Erythroblast (primary cell): ENCODE measurements around the gene YARS2.

ENCODE experiments used
- GATA1 ChIP-seq: IDR thresholded peaks from 2 replicates; pipeline ENCODE4 v1.6.1; 2011; ENCODE audit warnings: low read depth, mild to moderate bottlenecking, control low read depth, low read length, moderate library complexity
- POLR2A ChIP-seq: IDR thresholded peaks from 2 replicates; pipeline ENCODE4 v1.6.1; 2011; ENCODE audit warnings: mild to moderate bottlenecking, low read length

DNA sequence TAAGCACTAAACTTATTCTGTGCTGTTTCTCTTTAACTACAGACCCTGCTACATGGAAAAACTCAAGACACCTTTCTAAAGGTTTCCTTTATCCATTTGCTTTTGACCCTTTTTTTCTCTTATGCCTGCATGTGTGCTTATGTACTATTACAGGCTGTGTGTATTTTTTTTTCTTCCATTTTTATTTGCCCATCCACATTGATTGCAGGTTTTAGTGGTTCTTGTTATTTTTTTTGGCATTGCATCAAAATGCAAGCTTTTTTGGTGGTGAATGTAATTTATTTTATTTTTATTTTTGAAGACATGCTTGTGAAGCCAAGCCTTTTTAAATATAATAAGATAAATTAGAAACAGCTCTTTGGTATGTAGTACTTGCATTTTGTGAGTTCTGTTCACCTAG lies 49.9 kb downstream of the YARS2 start:
- TF ChIP-seq POLR2A (no peak), GATA1 (no peak)
